ENCODE measurements around the gene NPY1R.

GRCh38 chr4:163309466-163309865 is 22.9 kb downstream of the NPY1R start:
- TF ChIP-seq CTCF (IDR thresholded peaks at IDR 0.05) (no peak), POLR2A (IDR thresholded peaks at IDR 0.05) (no peak)

All from uterus (tissue), 2 donors.